Right lobe of liver (tissue), 4 donors: ENCODE results near the gene PRSS3.

Experiments used
- CTCF ChIP-seq, 4 donors: fragments of 200-600 bp in 3 of 4; fragments of 450-650 bp in 1 of 4; IDR thresholded peaks; one replicate each; pipeline versions ENCODE4 v1.5.1 to v1.8.0; 2016 to 2022; ENCODE audit warnings: antibody characterized with exemption in 4 of 4, mild to moderate bottlenecking in 2 of 4
- POLR2A ChIP-seq: fragments of 450-650 bp; IDR thresholded peaks from one replicate; pipeline ENCODE4 v1.6.1; 2017; ENCODE audit warnings: antibody characterized with exemption, mild to moderate bottlenecking
- donor health status: DM: no; HTN: no; CAD: no.
- donor health status: DM: no; HTN: no; CAD: no.
- donor health status: DM: no; HTN: yes; CAD: no.

GRCh38 chr9:33818847-33819500 lies 23.6 kb downstream of the PRSS3 start:
- TF ChIP-seq CTCF (IDR thresholded peaks at IDR 0.05), result no peak
- TF ChIP-seq POLR2A, result no peak
